AG09309 (cell line): ENCODE results near the gene COQ10A.

Source experiments
- DNase-seq: peaks from one replicate; pipeline ENCODE4 v3.0.0-alpha.2; 2010; ENCODE audit warnings: low read depth
- H3K4me3 ChIP-seq: 2 replicates; pipeline ENCODE4 v1.5.1; 2011; ENCODE audit warnings: mild to moderate bottlenecking, low read depth, low read length, moderate library complexity; ENCODE audit not compliant: control insufficient read depth
- CTCF ChIP-seq: IDR thresholded peaks from 2 replicates; pipeline ENCODE4 v1.5.1; 2011; ENCODE audit warnings: mild to moderate bottlenecking, low read depth, low read length, inconsistent platforms; ENCODE audit not compliant: insufficient read depth, control insufficient read depth; ENCODE audit errors: missing control alignments

Gene COQ10A

GRCh38 chr12:56242986-56243385 lies 23.8 kb upstream of the COQ10A start:
- DNase-seq = no peak
- no peak for TF ChIP-seq CTCF
- H3K4me3 ChIP-seq = no peak overlapping the region

GRCh38 chr12:56243731-56244181 lies 23.0 kb upstream of the COQ10A start:
- TF ChIP-seq CTCF = no peak
- H3K4me3 ChIP-seq = no peak overlapping the region
- no peak for DNase-seq

GRCh38 chr12:56244494-56244893 lies 22.2 kb upstream of the COQ10A start:
- TF ChIP-seq CTCF = no peak
- no peak for DNase-seq
- H3K4me3 ChIP-seq = no peak overlapping the region

GRCh38 chr12:56247923-56248322 lies 18.8 kb upstream of the COQ10A start:
- H3K4me3 ChIP-seq = no peak overlapping the region
- TF ChIP-seq CTCF = no peak
- no peak for DNase-seq

- no peak for DNase-seq
- TF ChIP-seq CTCF = no peak
Measured at GRCh38 chr12:56248711-56249110, 18.0 kb upstream of the COQ10A start.

GRCh38 chr12:56252649-56253048 lies 14.1 kb upstream of the COQ10A start:
- H3K4me3 ChIP-seq = no peak overlapping the region
- TF ChIP-seq CTCF = no peak
- no peak for DNase-seq

More at GRCh38 chr12:56248711-56249110, 18.0 kb upstream of the COQ10A start:
- no peak overlapping the region for H3K4me3 ChIP-seq

GRCh38 chr12:56253091-56253490 lies 13.7 kb upstream of the COQ10A start:
- H3K4me3 ChIP-seq = no peak overlapping the region
- TF ChIP-seq CTCF = no peak
- no peak for DNase-seq
